Measurements from ENCODE around the gene PACS1.
"Not testable (repeated sequence)": the region's sequence is repeated elsewhere in the genome, so short reads cannot be mapped to it uniquely, and the experiment has no call there.

Gene PACS1

DNA sequence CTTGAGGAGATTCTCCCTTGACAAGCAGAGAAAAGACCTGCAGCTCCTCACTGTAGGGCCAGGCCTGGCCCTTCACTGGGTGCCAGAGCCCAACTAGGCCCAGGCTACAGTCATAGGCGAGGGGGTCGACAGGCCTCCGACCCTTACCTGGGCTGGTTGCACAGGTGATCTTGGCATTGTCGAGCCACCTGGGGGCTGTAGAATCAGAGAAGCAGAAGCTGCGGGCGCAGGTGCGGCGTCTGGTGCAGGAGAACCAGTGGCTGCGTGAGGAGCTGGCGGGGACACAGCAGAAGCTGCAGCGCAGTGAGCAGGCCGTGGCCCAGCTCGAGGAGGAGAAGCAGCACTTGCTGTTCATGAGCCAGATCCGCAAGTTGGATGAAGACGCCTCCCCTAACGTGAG is 191.5 kb downstream of the PACS1 start:
- DNase-seq, result no peak

- no peak for DNase-seq
Observed at GRCh38 chr11:66262191-66262590, 192.1 kb downstream of the PACS1 start.

DNA sequence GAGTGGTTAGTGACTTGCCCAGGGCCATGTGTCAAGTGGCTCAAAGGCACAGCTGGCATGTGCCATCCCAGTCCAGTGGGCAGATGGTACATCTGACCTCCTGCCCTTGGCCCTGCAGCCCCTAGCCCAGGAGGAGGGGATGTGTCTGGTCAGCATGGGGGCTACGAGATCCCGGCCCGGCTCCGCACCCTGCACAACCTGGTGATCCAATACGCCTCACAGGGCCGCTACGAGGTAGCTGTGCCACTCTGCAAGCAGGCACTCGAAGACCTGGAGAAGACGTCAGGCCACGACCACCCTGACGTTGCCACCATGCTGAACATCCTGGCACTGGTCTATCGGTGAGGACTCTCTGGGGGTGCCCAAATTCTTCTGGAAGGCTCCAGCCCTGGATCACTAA is 192.6 kb downstream of the PACS1 start:
- no peak for DNase-seq

- DNase-seq, result no peak
Observed at GRCh38 chr11:66263231-66263630, 193.2 kb downstream of the PACS1 start.

DNA sequence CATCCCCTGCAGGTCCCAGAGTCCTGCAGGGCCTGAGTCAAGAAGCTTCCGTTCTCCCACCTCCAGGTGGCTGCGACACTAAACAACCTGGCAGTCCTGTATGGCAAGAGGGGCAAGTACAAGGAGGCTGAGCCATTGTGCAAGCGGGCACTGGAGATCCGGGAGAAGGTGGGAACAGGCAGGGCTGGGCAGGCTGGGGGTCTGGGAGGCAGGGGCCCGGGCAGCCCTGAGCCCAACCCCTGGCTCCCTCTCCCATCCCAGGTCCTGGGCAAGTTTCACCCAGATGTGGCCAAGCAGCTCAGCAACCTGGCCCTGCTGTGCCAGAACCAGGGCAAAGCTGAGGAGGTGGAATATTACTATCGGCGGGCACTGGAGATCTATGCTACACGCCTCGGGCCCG is 193.7 kb downstream of the PACS1 start:
- DNase-seq, result no peak

GRCh38 chr11:66264383-66264782 is 194.3 kb downstream of the PACS1 start:
- DNase-seq, result no peak

DNA sequence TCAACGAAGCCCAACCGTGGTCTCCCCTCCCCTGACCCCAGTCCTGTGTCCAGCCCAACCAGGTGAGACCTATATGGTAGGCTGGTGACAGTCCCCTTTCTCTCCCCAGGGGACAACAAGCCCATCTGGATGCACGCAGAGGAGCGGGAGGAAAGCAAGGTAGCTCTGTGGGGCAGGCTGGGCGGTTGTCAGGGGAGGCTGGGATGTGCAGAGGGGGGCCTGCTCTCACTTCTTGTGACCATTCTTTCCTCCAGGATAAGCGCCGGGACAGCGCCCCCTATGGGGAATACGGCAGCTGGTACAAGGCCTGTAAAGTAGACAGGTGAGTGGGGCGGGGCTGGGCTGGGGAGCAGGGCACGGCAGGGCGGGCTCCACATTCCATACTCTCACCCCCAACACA is 194.8 kb downstream of the PACS1 start:
- DNase-seq, result no peak

DNA sequence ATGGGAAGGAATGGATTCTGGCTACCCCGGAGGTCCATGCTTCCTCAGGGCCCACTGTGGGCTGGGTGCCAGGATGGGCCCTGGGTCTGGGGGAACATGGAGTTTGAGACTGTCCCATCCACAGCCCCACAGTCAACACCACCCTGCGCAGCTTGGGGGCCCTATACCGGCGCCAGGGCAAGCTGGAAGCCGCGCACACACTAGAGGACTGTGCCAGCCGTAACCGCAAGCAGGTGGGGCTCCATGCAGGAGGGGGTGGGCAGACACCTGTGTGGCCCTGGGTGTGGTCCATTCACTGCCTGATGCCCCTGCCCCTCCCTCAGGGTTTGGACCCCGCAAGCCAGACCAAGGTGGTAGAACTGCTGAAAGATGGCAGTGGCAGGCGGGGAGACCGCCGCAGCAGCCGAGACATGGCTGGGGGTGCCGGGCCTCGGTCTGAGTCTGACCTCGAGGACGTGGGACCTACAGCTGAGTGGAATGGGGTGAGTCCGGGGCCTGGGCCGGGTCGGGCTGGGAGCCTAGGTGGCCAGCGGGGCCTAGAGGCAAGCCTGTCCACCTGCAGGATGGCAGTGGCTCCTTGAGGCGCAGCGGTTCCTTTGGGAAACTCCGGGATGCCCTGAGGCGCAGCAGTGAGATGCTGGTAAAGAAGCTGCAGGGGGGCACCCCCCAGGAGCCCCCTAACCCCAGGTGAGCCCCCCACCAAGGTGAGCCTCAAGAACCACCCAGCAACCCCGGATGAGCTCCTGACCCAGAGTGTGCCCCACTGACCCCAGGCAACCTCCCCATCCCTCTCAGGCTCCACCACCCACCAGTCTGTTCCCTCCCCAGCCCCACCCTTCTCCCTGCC is 195.7 kb downstream of the PACS1 start:
- no peak for DNase-seq

- DNase-seq, result peak in 1 of 14 donors; percentile 50
Observed at GRCh38 chr11:66266378-66267038, 196.4 kb downstream of the PACS1 start.

DNA sequence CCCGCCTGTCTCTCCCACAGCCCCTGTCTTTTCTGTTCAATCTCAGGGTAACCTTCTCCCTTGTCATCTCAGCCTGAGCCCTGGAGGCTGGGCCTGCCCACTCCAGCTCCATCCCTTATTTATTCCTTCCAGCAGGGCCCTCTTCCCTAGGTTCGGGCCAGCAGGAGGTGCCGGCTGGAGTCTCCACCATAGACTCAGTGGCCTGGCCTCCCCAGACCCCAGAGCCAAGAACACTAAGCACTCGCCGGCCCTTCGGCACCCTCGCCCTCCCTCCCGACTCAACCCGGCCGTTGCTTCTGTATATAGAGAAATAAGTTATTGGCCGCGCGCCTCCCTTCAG is 196.9 kb downstream of the PACS1 start:
- DNase-seq, result no peak

DNA sequence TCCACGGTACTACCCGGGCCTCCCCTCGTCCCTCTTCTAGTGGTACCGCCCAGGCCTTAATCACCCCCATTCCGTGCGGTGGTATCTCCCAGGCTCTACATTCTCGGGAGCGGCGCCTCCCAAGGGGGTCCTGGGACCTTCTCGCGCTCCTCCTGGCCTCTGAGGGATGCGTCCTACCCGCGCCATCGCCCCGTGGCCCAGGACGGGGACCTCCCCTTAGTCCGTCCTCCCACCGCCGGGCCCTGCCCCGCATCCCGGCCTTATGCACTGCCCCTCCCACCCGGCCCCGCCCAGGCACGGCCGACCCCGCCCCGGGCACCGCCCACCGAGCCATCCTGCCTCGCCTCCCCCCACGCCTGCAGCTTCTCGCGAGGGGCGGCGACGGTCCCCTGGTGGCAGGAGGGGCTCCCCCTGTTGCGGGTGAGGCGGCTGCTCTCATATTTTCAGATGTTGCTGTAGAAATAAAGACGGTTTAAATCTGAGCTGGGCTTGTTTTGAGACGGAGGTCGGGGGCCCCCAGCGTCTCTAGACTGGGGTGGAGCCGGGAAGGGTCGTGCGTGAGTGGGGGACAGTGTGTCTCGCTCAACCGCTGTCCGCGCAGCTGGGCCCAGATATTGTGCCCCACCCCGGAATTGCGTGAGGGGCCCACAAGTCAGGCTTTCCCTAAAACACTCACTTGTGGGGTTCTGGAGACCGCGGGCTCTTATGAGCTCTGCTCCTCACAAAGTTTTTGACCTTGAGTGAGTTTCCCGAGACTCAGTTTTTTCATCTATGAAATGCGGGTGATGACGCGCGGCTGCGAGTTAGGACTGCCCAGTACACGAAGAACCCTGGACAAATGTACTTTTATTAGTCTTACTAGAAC is 197.5 kb downstream of the PACS1 start:
- peak; percentile 40 to 92 (median 84) for DNase-seq

GRCh38 chr11:66268244-66268951 is 198.3 kb downstream of the PACS1 start, which contains the start of gene RAB1B:
TSS of gene RAB1B (plus strand) at chr11:66268639. CDS start at chr11:66268680, 41 bp downstream.
- peak; percentile 93 to 100 (median 99) for DNase-seq

- DNase-seq, result peak in 2 of 14 donors; percentile 68 to 70
Observed at GRCh38 chr11:66268952-66269905, 199.2 kb downstream of the PACS1 start.

DNA sequence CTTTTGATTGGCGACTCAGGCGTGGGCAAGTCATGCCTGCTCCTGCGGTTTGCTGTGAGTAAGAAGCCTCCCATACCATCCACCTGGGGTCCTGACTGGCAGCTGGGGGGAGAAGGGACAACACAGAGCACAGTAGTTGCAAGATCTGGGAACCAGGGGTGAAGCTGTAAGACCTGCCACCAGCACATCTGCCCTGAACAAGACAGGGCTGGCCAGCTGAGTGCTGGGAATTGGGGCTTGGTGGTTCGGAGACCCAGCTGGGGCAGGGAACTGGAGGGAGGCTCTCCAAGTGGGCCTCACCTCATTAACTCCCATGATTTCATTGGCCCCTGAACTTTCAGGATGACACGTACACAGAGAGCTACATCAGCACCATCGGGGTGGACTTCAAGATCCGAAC is 201.7 kb downstream of the PACS1 start:
- no peak for DNase-seq

DNA sequence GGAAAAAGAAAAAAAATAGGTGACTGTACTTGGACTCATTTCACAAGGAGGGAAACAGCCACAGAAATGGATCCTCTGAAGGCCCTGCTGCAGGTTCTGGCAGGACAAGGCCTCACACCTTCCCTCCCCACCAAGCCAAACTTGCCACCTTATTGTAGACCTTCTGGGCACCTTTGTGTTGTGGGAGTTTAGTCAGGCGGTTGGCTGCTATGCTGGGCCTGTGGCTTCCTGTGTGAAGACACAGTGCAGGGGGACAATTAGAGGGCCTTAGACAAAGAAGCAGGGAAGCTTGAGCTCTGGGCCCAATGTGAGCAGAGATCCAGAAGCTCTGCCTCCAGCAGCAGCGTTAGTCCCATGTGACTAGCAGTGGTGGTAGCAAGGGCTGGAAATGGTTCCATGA is 202.5 kb downstream of the PACS1 start:
- no peak for DNase-seq

GRCh38 chr11:66274219-66274618 is 204.1 kb downstream of the PACS1 start:
- no peak for DNase-seq

DNA sequence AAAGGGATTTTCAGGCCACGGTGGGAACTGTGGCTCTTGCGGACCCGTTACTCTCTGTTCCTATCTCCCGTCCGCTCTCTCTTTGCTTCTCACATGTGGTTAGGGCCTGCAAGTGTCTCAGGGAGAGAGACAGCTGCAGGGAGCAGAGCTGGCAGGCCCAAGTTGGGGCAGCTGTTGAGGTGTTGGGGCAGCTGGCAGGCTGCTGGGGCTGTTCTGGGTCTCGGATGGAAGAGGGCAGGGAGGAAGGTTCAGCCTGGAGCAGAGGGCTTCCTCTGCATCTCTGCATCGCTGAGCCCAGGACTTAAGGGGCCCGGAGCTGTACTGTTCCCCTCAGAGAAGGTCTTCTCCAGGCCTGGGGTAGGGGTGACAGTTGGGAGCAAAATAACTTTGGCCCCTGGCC is 205.3 kb downstream of the PACS1 start:
- no peak for DNase-seq

GRCh38 chr11:66275984-66276612 is 206.0 kb downstream of the PACS1 start:
- no peak for DNase-seq

DNA sequence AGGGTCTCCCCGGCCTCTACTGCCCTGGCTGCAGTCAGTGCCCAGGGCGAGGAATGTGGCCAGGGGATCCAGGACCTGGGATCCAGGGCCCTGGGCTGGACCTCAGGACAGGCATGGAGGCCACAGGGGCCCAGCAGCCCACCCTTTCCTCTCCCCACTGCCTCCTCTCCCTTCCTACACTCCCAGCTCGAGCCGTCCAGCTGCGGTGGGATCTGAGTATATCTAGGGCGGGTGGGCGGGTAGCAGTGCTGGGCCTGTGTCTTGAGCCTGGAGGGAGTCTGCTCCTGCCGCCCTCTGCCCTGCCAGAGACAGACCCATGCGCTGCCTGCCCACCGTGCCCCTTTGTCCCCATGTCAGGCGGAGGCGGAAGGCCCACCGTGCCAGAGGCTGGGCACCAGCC is 206.5 kb downstream of the PACS1 start:
- not testable (repeated sequence) for DNase-seq

- not testable (repeated sequence) for DNase-seq
Observed at GRCh38 chr11:66277064-66277463, 207.0 kb downstream of the PACS1 start.
